HepG2 (cell line): ENCODE measurements around the gene MCOLN1. TPM values are rescaled to one million over a fixed set of nuclear protein-coding genes. Genes with fewer than 3 reads are reported as not detected.

Source experiments
- DNMT3B ChIP-seq: conservative IDR thresholded peaks from 2 replicates; pipeline ENCODE4 v1.6.1; 2016; ENCODE audit warnings: missing biosample characterization, control low read depth
- ETV5 ChIP-seq: IDR thresholded peaks from 2 replicates; pipeline ENCODE4 v1.6.1; 2018; ENCODE audit warnings: missing biosample characterization, missing genetic modification reagents, inconsistent platforms, borderline replicate concordance
- FOXK1 ChIP-seq: sonication (generic); formaldehyde crosslinking; IDR thresholded peaks from 2 replicates; pipeline ENCODE4 v1.4.0; 2020; ENCODE audit warnings: low read depth, missing genetic modification reagents, borderline replicate concordance
- FUBP1 ChIP-seq: sonication (generic); formaldehyde crosslinking; IDR thresholded peaks from 2 replicates; pipeline ENCODE4 v1.5.1; 2020; ENCODE audit warnings: missing genetic modification reagents, mild to moderate bottlenecking, borderline replicate concordance
- GLMP ChIP-seq: sonication (generic); formaldehyde crosslinking; IDR thresholded peaks from 2 replicates; pipeline ENCODE4 v1.9.0; 2021; ENCODE audit warnings: missing genetic modification reagents, mild to moderate bottlenecking, borderline replicate concordance
- HNRNPL ChIP-seq: fragments of 200-400 bp; formaldehyde crosslinking; IDR thresholded peaks from 2 replicates; pipeline ENCODE4 v1.6.1; 2017; ENCODE audit warnings: mild to moderate bottlenecking, low read depth, low read length
- HNRNPUL1 ChIP-seq: fragments of 200-400 bp; formaldehyde crosslinking; IDR thresholded peaks from 2 replicates; pipeline ENCODE4 v1.6.1; 2017; ENCODE audit warnings: low read depth, mild to moderate bottlenecking, low read length, moderate library complexity
- JDP2 ChIP-seq: sonication (generic); formaldehyde crosslinking; IDR thresholded peaks from 2 replicates; pipeline ENCODE4 v1.8.1; 2022; ENCODE audit warnings: missing genetic modification reagents, borderline replicate concordance
- KLF9 ChIP-seq: IDR thresholded peaks from 2 replicates; pipeline ENCODE4 v1.6.1; 2016; ENCODE audit warnings: low read depth
- MAZ ChIP-seq, 2 experiments: sonication (generic) in 1 of 2; formaldehyde crosslinking in 1 of 2; IDR thresholded peaks; 2 replicates each; pipeline versions ENCODE4 v1.5.0 to v1.6.1; 2012 to 2020; ENCODE audit warnings: low read depth in 2 of 2, mild to moderate bottlenecking in 2 of 2, borderline replicate concordance in 1 of 2, improper control_type of control experiment in 1 of 2, low read length in 1 of 2, missing genetic modification reagents in 1 of 2, moderate library complexity in 1 of 2
- PAF1 ChIP-seq: IDR thresholded peaks from 2 replicates; pipeline ENCODE4 v1.6.1; 2016; ENCODE audit warnings: missing genetic modification reagents, missing compliant biosample characterization
- SATB2 ChIP-seq: sonication (generic); formaldehyde crosslinking; IDR thresholded peaks from 2 replicates; pipeline ENCODE4 v1.5.0; 2020; ENCODE audit warnings: missing genetic modification reagents
- ZBTB20 ChIP-seq: sonication (generic); formaldehyde crosslinking; IDR thresholded peaks from 2 replicates; pipeline ENCODE4 v1.8.1; 2023; ENCODE audit warnings: missing genetic modification reagents, low read depth, mild to moderate bottlenecking, borderline replicate concordance
- ZBTB4 ChIP-seq: sonication (generic); formaldehyde crosslinking; IDR thresholded peaks from 2 replicates; pipeline ENCODE4 v1.4.0; 2020; ENCODE audit warnings: missing genetic modification reagents, mild to moderate bottlenecking, borderline replicate concordance
- ZNF101 ChIP-seq: sonication (generic); formaldehyde crosslinking; IDR thresholded peaks from 2 replicates; pipeline ENCODE4 v1.4.0; 2020; ENCODE audit warnings: mild to moderate bottlenecking, low read depth, missing genetic modification reagents, borderline replicate concordance
- ZNF18 ChIP-seq: sonication (generic); formaldehyde crosslinking; IDR thresholded peaks from 2 replicates; pipeline ENCODE4 v1.8.0; 2022; ENCODE audit warnings: mild to moderate bottlenecking, missing genetic modification reagents; ENCODE audit not compliant: insufficient replicate concordance
- ZNF264 ChIP-seq: sonication (generic); formaldehyde crosslinking; IDR thresholded peaks from 2 replicates; pipeline ENCODE4 v1.4.0; 2020; ENCODE audit warnings: missing genetic modification reagents
- ZNF343 ChIP-seq: sonication (generic); formaldehyde crosslinking; IDR thresholded peaks from 2 replicates; pipeline ENCODE4 v1.4.0; 2020; ENCODE audit warnings: mild to moderate bottlenecking, missing genetic modification reagents
- polyA plus RNA-seq, 8 experiments: library from polyadenylated mRNA; depleted of rRNA in 3 of 8; stranded (reverse) in 7 of 8; unstranded in 1 of 8; fragments of >200 nt; fragmentation: Illumina TruSeq in 4 of 8; extraction: Trizol in 4 of 8; gene quantifications; 2 replicates each; pipeline versions ENCODE4 v1.2.1 to v1.2.3, GENCODE V29; 2011 to 2016; ENCODE audit warnings: low read depth in 4 of 8, missing spikeins in 1 of 8, mixed read lengths in 1 of 8; ENCODE audit not compliant: insufficient read depth in 1 of 8
- total RNA-seq, 5 experiments: library from RNA; depleted of rRNA; stranded (reverse); fragments of >200 nt; fragmentation: Illumina TruSeq; extraction: Trizol; gene quantifications; 2 replicates each; pipeline ENCODE4 v1.2.3, GENCODE V29; 2016; ENCODE audit warnings: low read depth in 1 of 5

The MCOLN1 gene
- total and polyA plus RNA-seq, 2 of the 13 experiments (the other 11 are each of a cell fraction or from before 2014, with no cell fraction given) = 3.4 to 15.7 TPM

GRCh38 chr19:7522072-7522922 is at the start of gene MCOLN1 (continued):
- TF ChIP-seq JDP2 (CRISPR knock-in tag) (no peak), SATB2 (CRISPR knock-in tag) (no peak), HNRNPUL1 (peak; percentile 66; the same call in 1 of the 2 replicates), ZNF101 (CRISPR knock-in tag) (no peak), HNRNPL (0 out of 2 replicates have a peak, but pooled peaks have one; percentile 28), DNMT3B (CRISPR knock-in tag) (peak; percentile 79; the same call in 1 of the 2 replicates), KLF9 (CRISPR knock-in tag) (no peak), GLMP (CRISPR knock-in tag) (no peak), FOXK1 (peak; percentile 91), ZNF343 (0 out of 2 replicates have a peak, but pooled peaks have one; percentile 64), ZBTB20 (CRISPR knock-in tag) (0 out of 2 replicates have a peak, but pooled peaks have one; percentile 41), MAZ (IDR thresholded peaks at IDR 0.05; ENCODE audit: borderline replicate concordance, low read depth, low read length) (peak; percentile 25; the same call in 1 of the 2 replicates), MAZ (CRISPR knock-in tag; IDR thresholded peaks at IDR 0.05; ENCODE audit: low read depth) (peak; percentile 86), ZBTB4 (CRISPR knock-in tag) (peak; percentile 39; the same call in 1 of the 2 replicates), ZNF264 (CRISPR knock-in tag) (no peak), ETV5 (CRISPR knock-in tag) (0 out of 2 replicates have a peak, but pooled peaks have one; percentile 49), FUBP1 (CRISPR knock-in tag) (no peak), ZNF18 (no peak), PAF1 (CRISPR knock-in tag) (no peak)
